ENCODE measurements around the gene C16orf89. TPM values are rescaled to one million over a fixed set of nuclear protein-coding genes. Genes with fewer than 3 reads are reported as not detected.

C16orf89 gene
- total RNA-seq, 6 experiments from 2014 or later, result not detected

DNA sequence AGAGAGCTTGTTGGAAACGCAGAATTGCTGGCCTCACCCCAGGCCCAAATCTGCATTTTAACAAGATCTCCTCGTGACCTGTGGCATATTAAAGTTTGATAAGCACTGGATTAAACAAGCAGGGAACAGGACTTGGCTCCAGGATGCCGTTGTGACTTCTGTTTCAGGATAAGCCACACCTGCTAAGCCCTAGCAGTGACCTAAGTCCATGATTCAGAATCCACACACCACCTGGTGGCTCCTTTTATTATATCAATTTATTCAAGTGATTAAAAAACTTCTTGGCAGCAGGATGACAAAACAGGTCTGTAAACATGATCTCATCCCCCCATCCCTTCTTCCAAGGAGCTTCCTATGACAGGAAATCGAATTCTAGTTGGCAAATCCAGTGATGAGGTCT is 41.1 kb downstream of the C16orf89 start:
- Mint-ChIP-seq H3K27me3 (ENCODE audit: insufficient read depth) (peaks cover 21% of the 10 kb centered on the region), H3K27ac (no peak overlapping the region), H3K36me3 (ENCODE audit: low read depth) (no peaks in the 10 kb centered on the region), H3K9me3 (no peaks in the 10 kb centered on the region), H3K4me3 (no peak overlapping the region), H3K4me1 (ENCODE audit: low read depth) (no peaks in the 10 kb centered on the region)
- peak; percentile 18 for DNase-seq
- TF ChIP-seq, protein P1, sequence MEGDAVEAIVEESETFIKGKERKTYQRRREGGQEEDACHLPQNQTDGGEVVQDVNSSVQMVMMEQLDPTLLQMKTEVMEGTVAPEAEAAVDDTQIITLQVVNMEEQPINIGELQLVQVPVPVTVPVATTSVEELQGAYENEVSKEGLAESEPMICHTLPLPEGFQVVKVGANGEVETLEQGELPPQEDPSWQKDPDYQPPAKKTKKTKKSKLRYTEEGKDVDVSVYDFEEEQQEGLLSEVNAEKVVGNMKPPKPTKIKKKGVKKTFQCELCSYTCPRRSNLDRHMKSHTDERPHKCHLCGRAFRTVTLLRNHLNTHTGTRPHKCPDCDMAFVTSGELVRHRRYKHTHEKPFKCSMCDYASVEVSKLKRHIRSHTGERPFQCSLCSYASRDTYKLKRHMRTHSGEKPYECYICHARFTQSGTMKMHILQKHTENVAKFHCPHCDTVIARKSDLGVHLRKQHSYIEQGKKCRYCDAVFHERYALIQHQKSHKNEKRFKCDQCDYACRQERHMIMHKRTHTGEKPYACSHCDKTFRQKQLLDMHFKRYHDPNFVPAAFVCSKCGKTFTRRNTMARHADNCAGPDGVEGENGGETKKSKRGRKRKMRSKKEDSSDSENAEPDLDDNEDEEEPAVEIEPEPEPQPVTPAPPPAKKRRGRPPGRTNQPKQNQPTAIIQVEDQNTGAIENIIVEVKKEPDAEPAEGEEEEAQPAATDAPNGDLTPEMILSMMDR (IDR thresholded peaks at IDR 0.05), result peak; percentile 25; the same call in 1 of the 2 replicates

DNA sequence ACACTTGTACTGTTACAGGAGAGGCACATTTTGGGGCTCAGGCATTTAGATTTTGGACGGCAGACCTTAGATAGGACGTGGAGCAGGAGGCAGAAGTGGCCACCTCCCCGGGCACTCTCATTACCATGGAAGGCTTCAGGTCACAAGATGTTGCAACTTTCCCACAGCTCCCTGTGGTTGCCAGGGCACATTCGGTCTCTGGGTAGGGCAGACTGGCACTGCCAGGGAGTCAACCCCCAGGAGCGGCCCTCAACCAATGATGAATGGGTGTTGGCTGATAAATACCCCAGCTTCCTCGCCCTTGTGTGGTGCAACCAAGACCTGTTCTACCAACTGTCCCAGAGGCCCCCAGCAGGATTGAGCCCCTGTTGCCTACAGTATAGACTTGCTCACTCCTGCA is 43.2 kb downstream of the C16orf89 start:
- no peak for DNase-seq
- Mint-ChIP-seq H3K27me3 (ENCODE audit: insufficient read depth) (peaks cover 26% of the 10 kb centered on the region), H3K4me1 (ENCODE audit: low read depth) (no peaks in the 10 kb centered on the region), H3K36me3 (ENCODE audit: low read depth) (no peaks in the 10 kb centered on the region), H3K9me3 (no peaks in the 10 kb centered on the region), H3K4me3 (no peak overlapping the region), H3K27ac (no peak overlapping the region)
- TF ChIP-seq, protein P1 (IDR thresholded peaks at IDR 0.05), result no peak

DNA sequence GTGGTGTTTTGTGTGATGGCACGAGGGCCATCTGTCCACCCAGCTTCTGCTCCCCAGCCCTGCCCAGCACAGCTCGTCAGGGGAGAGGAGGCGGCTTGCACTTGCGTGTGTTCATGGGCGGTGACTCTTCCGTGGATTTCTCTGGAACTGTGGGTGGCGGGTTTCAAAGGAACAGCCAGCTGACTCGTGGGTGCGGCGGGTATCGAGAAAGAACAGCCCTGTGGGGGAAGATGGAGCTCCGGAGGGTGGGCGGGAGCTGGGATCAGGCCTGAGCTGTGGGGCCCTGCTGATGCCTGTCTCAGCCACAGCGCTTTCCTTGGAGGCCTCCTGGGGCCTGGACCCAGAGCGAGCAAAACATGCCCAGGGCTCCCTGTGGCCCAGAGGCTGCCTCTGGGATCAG is 45.2 kb downstream of the C16orf89 start:
- TF ChIP-seq, protein P1 (IDR thresholded peaks at IDR 0.05), result no peak
- no peaks in the 10 kb centered on the region for H3K9me3 Mint-ChIP-seq

DNA sequence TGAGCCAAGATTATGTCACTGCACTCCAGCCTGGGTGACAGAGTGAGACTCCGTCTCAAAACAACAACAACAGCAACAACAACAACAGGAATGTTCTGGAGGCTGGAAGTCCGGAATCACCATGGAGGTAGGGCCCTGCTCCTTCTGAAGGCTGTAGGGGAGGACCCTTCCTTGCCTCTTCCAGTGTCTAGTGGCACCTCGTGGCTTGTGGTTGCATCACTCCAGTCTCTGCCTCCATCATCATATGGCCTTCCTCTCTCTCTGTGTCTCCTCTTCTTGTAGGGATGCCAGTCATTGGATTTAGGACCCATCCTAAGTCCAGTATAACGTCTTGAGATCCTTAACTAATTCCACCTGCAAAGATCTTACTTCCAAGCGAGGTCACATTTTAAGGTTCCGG is 46.0 kb downstream of the C16orf89 start:
- DNase-seq, result no peak
- Mint-ChIP-seq H3K9me3 (no peaks in the 10 kb centered on the region), H3K4me3 (no peak overlapping the region), H3K4me1 (ENCODE audit: low read depth) (no peaks in the 10 kb centered on the region), H3K27me3 (ENCODE audit: insufficient read depth) (peaks cover 35% of the 10 kb centered on the region), H3K36me3 (ENCODE audit: low read depth) (no peaks in the 10 kb centered on the region), H3K27ac (no peak overlapping the region)
- TF ChIP-seq, protein P1 (IDR thresholded peaks at IDR 0.05), result no peak

More for the DNA sequence above, 45.2 kb downstream of the C16orf89 start:
- Mint-ChIP-seq H3K27ac (no peak overlapping the region), H3K27me3 (ENCODE audit: insufficient read depth) (peaks cover 30% of the 10 kb centered on the region), H3K4me1 (ENCODE audit: low read depth) (no peaks in the 10 kb centered on the region), H3K36me3 (ENCODE audit: low read depth) (no peaks in the 10 kb centered on the region), H3K4me3 (no peak overlapping the region)
- DNase-seq, result no peak

DNA sequence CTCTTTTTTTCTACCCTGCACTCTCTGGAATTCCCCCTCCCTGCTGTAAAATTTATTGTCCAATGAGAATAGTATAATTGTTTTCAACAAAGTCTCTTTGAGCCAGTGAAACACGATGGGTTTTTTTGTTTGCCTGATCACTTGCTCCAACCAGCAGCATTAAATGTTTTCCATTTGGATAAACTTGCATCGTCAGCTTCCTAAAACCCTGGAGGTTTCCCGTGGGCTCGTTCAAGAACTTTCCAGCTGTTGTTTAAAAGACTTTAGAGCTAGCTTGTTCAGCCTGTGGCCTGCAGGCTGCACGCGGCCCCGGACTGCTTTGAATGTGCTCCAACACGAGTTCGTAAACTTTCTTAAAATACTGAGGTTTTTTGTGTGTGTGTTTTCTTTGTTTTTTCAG is 47.0 kb downstream of the C16orf89 start:
- no peaks in the 10 kb centered on the region for H3K9me3 Mint-ChIP-seq
- no peak for DNase-seq
- H3K4me3 Mint-ChIP-seq, result no peak overlapping the region
- TF ChIP-seq, protein P1 (IDR thresholded peaks at IDR 0.05), result no peak
- peaks cover 38% of the 10 kb centered on the region for H3K27me3 Mint-ChIP-seq (ENCODE audit: insufficient read depth)
- H3K27ac Mint-ChIP-seq, result no peak overlapping the region
- no peaks in the 10 kb centered on the region for H3K4me1 Mint-ChIP-seq (ENCODE audit: low read depth)
- H3K36me3 Mint-ChIP-seq (ENCODE audit: low read depth), result no peaks in the 10 kb centered on the region

DNA sequence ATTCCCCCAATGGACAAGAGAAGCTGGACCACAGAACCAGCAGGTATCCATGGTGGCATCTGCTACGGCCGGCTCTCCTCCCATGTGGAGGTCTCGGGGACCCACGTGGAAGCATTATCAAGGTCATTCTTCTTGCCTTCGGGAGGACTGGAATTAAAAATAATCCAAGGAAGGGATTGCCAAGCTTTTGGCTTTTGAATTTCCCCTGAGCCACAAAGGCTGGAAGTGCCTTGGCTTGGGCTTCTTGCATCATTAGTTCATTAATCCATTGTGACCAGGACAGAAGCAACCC is 48.1 kb downstream of the C16orf89 start:
- Mint-ChIP-seq H3K27me3 (ENCODE audit: insufficient read depth) (peaks cover 40% of the 10 kb centered on the region), H3K4me1 (ENCODE audit: low read depth) (no peaks in the 10 kb centered on the region)

More for the DNA sequence above, 48.1 kb downstream of the C16orf89 start:
- H3K36me3 Mint-ChIP-seq (ENCODE audit: low read depth), result no peaks in the 10 kb centered on the region
- TF ChIP-seq, protein P1 (IDR thresholded peaks at IDR 0.05), result no peak
- H3K27ac Mint-ChIP-seq, result no peak overlapping the region
- no peak overlapping the region for H3K4me3 Mint-ChIP-seq
- no peaks in the 10 kb centered on the region for H3K9me3 Mint-ChIP-seq
- DNase-seq, result no peak
